H1 (cell line): ENCODE data around the gene TGM2. TPM values are rescaled to one million over a fixed set of nuclear protein-coding genes. Genes with fewer than 3 reads are reported as not detected.

Source experiments
- BCL11A ChIP-seq, 2 experiments: IDR thresholded peaks; one replicate each; pipeline ENCODE4 v1.6.1; 2011; ENCODE audit warnings: low read depth in 2 of 2, low read length in 2 of 2, mild to moderate bottlenecking in 2 of 2
- CEBPB ChIP-seq: IDR thresholded peaks from 2 replicates; pipeline ENCODE4 v1.6.1; 2012; ENCODE audit warnings: low read depth, low read length
- EGR1 ChIP-seq: IDR thresholded peaks from 2 replicates; pipeline ENCODE4 v1.6.1; 2011; ENCODE audit warnings: low read depth, low read length, borderline replicate concordance
- EZH2 ChIP-seq: fragments of 200-600 bp; sonication (generic); IDR thresholded peaks from 2 replicates; pipeline ENCODE4 v1.7.1; 2012; ENCODE audit warnings: low read depth, mild to moderate bottlenecking, moderate library complexity, low read length, inconsistent platforms; ENCODE audit not compliant: severe bottlenecking
- GABPA ChIP-seq: IDR thresholded peaks from 2 replicates; pipeline ENCODE4 v1.6.1; 2011; ENCODE audit warnings: mild to moderate bottlenecking, low read length, moderate library complexity, borderline replicate concordance; ENCODE audit not compliant: insufficient read depth
- HDAC2 ChIP-seq, 2 experiments: fragments of 300-600 bp in 1 of 2; sonication (generic) in 1 of 2; IDR thresholded peaks; 2 replicates each; pipeline ENCODE4 v1.6.1; 2011 to 2012; ENCODE audit warnings: low read depth in 2 of 2, low read length in 2 of 2, mild to moderate bottlenecking in 2 of 2, moderate library complexity in 2 of 2, borderline replicate concordance in 1 of 2, inconsistent platforms in 1 of 2
- KDM4A ChIP-seq: IDR thresholded peaks from one replicate; pipeline ENCODE4 v1.7.1; 2012; ENCODE audit warnings: low read depth, mild to moderate bottlenecking, moderate library complexity, low read length, inconsistent platforms; ENCODE audit not compliant: severe bottlenecking
- MAX ChIP-seq: IDR thresholded peaks from 2 replicates; pipeline ENCODE4 v1.6.1; 2012; ENCODE audit warnings: inconsistent platforms
- SP4 ChIP-seq: IDR thresholded peaks from 2 replicates; pipeline ENCODE4 v1.6.1; 2012; ENCODE audit warnings: low read length, inconsistent platforms
- YY1 ChIP-seq: IDR thresholded peaks from 2 replicates; pipeline ENCODE4 v1.6.1; 2011; ENCODE audit warnings: low read depth, mild to moderate bottlenecking, low read length
- polyA plus RNA-seq, 7 experiments: library from polyadenylated mRNA; depleted of rRNA in 3 of 7; stranded (reverse) in 5 of 7; unstranded in 2 of 7; fragments of >200 nt in 5 of 7; fragments of 200-250 nt in 2 of 7; gene quantifications; 1 replicate in 5 of 7; 2 replicates in 1 of 7; 4 replicates in 1 of 7; pipeline versions ENCODE4 v1.2.1 to v1.2.3, GENCODE V29; 2011 to 2013; ENCODE audit warnings: missing spikeins in 2 of 7, mixed read lengths in 2 of 7
- total RNA-seq: library from RNA; stranded (reverse); fragmentation: NEBNext Ultra II Directional; extraction: Animal tissue kit (Norgen Biotek cat#: 25700); gene quantifications from 2 replicates; pipeline ENCODE4 v1.2.1, GENCODE V29; 2021

Gene TGM2
- total and polyA plus RNA-seq, 2 of the 8 experiments (the other 6 are each of a cell fraction or from before 2014, with no cell fraction given), result 0.86 to 1.0 TPM

GRCh38 chr20:38165089-38165965 lies at the start of gene TGM2 (continued):
- TF ChIP-seq EZH2 (no peak), EGR1 (no peak), KDM4A (peak; percentile 67), CEBPB (no peak), BCL11A (IDR thresholded peaks at IDR 0.05; ENCODE audit: low read depth in 2 of 2, low read length in 2 of 2) (no peak), MAX (no peak), SP4 (no peak), GABPA (peak; percentile 59; the same call in 1 of the 2 replicates), YY1 (0 out of 2 replicates have a peak, but pooled peaks have one; percentile 9), HDAC2 (IDR thresholded peaks at IDR 0.05; ENCODE audit: borderline replicate concordance in 1 of 2, low read depth in 2 of 2, low read length in 2 of 2) (peak; percentile 52 to 72; a peak in 1 of 4 replicates)
- TF ChIP-seq, all 59 proteins: peak for 7
